Nephron progenitor cell (in vitro differentiated cells): Measurements from ENCODE around the gene TXNRD2.
A peak's percentile ranks its signal among the peaks of the same experiment; 100 is the strongest.

ENCODE experiments used
- DNase-seq: peaks from one replicate; pipeline ENCODE4 v3.0.0; 2021
- H3K27ac Mint-ChIP-seq: 2 replicates; pipeline ENCODE4 v1.8.0; 2021; ENCODE audit warnings: mild to moderate bottlenecking, moderate library complexity, mixed read lengths
- H3K27me3 Mint-ChIP-seq: 2 replicates; pipeline ENCODE4 v1.8.0; 2021; ENCODE audit warnings: mild to moderate bottlenecking, low read depth, mixed read lengths; ENCODE audit not compliant: poor library complexity
- H3K36me3 Mint-ChIP-seq: 2 replicates; pipeline ENCODE4 v1.8.0; 2021; ENCODE audit warnings: low read depth, mixed read lengths
- H3K4me1 Mint-ChIP-seq: 2 replicates; pipeline ENCODE4 v1.8.0; 2021; ENCODE audit warnings: mixed read lengths
- H3K4me3 Mint-ChIP-seq: 2 replicates; pipeline ENCODE4 v1.8.0; 2021; ENCODE audit warnings: mild to moderate bottlenecking, moderate library complexity, mixed read lengths
- H3K9me3 Mint-ChIP-seq: 2 replicates; pipeline ENCODE4 v1.8.0; 2021; ENCODE audit warnings: mild to moderate bottlenecking, moderate library complexity, mixed read lengths
- CTCF ChIP-seq: fragments of 200-600 bp; sonication (generic); IDR thresholded peaks from 2 replicates; pipeline ENCODE4 v1.5.0; 2021; ENCODE audit warnings: antibody characterized with exemption

TXNRD2 gene

GRCh38 chr22:19877626-19878339 lies 63.8 kb downstream of the TXNRD2 start:
- DNase-seq: no peak
- H3K36me3 Mint-ChIP-seq: no peaks in the 10 kb centered on the region
- peaks cover 29% of the 10 kb centered on the region for H3K4me1 Mint-ChIP-seq
- H3K27me3 Mint-ChIP-seq: peaks cover 12% of the 10 kb centered on the region
- H3K27ac Mint-ChIP-seq: no peak overlapping the region
- TF ChIP-seq CTCF: no peak
- H3K4me3 Mint-ChIP-seq: no peak overlapping the region
- no peaks in the 10 kb centered on the region for H3K9me3 Mint-ChIP-seq

DNA sequence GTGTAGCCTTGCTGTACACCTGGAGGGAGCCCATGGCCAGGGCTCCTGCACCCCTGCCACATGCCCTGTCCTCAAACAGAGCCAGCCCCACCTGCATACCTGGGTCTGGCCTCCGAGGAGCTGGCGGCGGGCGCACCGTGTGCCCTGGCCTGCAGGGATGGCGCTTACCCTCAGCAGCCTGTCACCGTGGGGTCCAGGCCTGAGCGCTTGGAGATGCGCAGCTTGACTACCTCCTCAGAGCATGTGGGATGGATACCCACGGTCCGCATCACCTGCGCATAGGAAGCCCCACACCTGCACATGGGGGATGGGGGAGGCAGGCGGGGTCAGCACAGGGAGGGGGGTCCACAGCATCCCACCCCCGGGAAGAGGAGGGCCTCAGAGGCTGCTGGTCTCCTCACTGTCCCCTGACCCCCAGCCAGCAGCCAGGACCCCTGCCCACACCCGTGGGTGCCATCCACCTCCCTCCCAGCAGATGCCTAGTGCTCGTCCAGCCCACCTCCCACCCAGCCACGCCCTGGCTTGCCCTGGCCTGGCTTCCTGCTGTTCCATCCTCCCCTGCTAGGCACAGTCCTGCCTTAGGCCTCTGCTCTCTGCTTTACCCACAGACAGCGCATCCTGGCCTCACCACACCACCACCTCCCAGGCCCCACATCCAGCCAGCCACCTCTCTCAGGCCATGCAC lies 64.5 kb downstream of the TXNRD2 start:
- H3K4me3 Mint-ChIP-seq: no peak overlapping the region
- peaks cover 25% of the 10 kb centered on the region for H3K4me1 Mint-ChIP-seq
- no peak for TF ChIP-seq CTCF
- H3K36me3 Mint-ChIP-seq: no peaks in the 10 kb centered on the region
- H3K27me3 Mint-ChIP-seq: peaks cover 12% of the 10 kb centered on the region
- no peak overlapping the region for H3K27ac Mint-ChIP-seq
- DNase-seq: no peak
- H3K9me3 Mint-ChIP-seq: no peaks in the 10 kb centered on the region

GRCh38 chr22:19876314-19876940 lies 65.2 kb downstream of the TXNRD2 start:
- TF ChIP-seq CTCF: no peak
- Mint-ChIP-seq H3K4me1 (peaks cover 20% of the 10 kb centered on the region), H3K27ac (no peak overlapping the region), H3K9me3 (no peaks in the 10 kb centered on the region), H3K27me3 (peaks cover 7% of the 10 kb centered on the region), H3K4me3 (no peak overlapping the region), H3K36me3 (no peaks in the 10 kb centered on the region)
- DNase-seq: no peak

DNA sequence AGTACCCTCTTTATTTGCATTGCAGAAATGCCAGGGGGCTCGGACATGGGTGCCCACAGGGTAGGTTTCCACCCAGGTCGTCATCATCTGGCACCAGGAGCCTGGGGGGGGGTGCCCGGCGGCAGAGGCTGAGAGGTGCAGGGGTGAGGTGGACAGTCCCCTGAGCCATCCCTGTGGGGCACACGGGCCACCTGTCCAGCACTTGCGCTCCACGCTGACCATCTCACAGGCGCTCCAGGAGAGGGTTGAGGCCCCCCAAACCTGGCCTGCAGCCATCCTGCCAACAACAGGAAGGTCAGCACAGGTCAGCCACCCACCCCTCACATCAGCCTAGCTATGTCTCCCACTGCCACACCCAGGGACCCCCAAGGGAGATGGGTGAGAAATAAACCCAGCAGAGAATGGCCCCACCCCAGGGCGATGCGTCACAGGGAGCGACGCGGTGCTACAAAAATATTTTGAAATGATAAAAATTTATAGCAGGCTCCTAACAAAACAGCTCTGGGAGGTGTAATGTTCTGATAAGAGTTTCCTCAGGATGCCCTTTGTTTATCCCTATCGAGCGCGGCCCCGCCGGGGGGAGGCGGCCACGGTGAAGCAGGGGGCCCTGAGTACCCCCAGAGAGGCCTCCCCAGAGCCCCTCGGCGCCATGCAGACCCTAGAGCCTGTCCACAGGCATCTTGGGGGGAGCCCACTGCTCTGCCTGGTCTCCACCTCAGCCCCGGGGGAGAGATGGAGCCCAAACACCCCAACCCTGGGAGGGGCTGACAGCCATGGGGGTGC lies 65.9 kb downstream of the TXNRD2 start:
- no peak overlapping the region for H3K4me3 Mint-ChIP-seq
- H3K27me3 Mint-ChIP-seq: no peaks in the 10 kb centered on the region
- no peaks in the 10 kb centered on the region for H3K9me3 Mint-ChIP-seq
- TF ChIP-seq CTCF: no peak
- no peak overlapping the region for H3K27ac Mint-ChIP-seq
- H3K36me3 Mint-ChIP-seq: no peaks in the 10 kb centered on the region
- H3K4me1 Mint-ChIP-seq: peaks cover 13% of the 10 kb centered on the region
- DNase-seq: peak; percentile 1

DNA sequence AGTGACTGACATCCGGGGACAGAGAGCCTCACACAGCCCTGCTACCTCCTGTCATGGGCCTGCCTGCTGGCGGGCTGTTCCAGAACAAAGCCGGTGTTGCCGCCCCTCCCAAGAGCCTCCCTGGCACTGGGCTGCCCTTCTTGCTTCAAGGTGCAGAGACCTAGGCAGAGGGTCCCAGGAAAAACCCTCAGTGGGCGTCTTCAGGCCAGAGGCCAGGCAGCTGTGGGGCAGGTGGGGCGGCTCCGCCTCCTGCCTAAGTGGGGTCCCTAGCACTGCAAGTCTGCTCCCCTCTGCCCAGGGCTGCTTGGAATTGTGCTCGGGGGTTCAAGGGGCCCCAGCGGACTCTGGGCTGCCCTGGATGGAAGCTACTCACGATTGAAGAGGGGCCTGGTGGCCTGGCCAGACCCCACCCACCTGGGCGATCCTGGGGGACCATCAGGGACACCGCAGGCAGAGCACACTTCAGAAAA lies 66.5 kb downstream of the TXNRD2 start:
- no peaks in the 10 kb centered on the region for H3K27me3 Mint-ChIP-seq
- DNase-seq: peak; percentile 1
- no peak overlapping the region for H3K27ac Mint-ChIP-seq
- H3K4me3 Mint-ChIP-seq: no peak overlapping the region
- no peaks in the 10 kb centered on the region for H3K9me3 Mint-ChIP-seq
- no peaks in the 10 kb centered on the region for H3K36me3 Mint-ChIP-seq
- peaks cover 7% of the 10 kb centered on the region for H3K4me1 Mint-ChIP-seq
- TF ChIP-seq CTCF: no peak
